ENCODE data around the gene FRMPD1.
A peak's percentile ranks its signal among the peaks of the same experiment; 100 is the strongest.
"Not testable (repeated sequence)": the region's sequence is repeated elsewhere in the genome, so short reads cannot be mapped to it uniquely, and the experiment has no call there.

FRMPD1 gene

GRCh38 chr9:37739222-37739621 is 88.5 kb downstream of the FRMPD1 start:
- DNase-seq (ENCODE audit: low read depth in 2 of 2): no peak

- no peak for DNase-seq (ENCODE audit: low read depth in 2 of 2)
These were observed 89.4 kb downstream of the FRMPD1 start for GRCh38 chr9:37740128-37740527.

DNA sequence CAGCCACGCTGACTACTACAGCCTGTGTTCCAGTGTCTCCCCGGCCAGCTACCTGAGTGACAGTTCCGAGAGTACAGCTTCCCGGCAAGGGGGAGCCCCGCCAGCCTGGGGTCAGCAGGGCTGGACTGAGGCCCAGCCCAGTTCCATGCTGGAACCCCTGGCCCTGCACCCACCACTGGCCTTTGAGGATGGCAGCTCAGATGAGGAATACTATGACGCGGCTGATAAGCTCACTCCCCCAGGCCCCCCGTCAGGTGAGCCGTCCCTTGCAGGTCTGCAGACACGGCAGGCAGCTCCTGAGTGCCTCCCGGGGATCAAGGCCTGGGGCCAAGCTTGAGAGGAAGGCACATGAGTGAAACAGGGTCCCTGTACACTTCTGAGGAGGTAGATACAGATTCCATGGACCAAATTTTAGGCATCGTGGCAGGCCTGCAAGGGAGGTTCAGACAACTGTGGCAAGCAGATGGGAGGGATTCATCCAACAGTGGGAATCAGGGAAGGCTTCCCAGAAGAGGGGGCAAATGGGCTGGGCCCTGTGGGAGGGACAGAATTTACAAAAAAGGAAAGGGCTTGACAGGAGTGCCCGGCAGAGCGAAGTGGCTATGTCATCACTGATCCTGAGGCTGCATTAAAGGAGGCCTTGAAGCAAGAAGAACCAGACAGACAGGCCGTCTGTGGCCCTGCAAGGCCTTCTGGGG is 90.0 kb downstream of the FRMPD1 start:
- DNase-seq (ENCODE audit: low read depth in 2 of 2): no peak

DNA sequence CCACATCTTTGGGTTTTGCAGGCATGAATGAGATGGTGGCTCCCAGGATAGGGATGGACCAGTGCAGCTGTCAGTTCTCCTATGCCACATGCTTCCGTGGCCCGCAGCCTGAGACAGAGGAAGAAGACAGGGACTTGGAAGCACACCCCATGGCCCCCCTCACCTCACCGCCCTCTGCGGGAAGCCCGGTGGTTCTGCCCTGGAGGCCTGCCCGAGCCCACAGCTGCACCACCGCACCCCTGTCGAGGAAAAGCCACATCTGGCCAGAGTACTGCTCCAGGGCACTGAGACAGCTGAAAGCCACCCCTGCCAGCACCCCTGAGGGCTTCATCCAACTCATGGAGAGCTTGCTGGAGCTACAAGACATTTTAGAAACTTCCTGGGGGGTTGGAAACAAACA is 95.2 kb downstream of the FRMPD1 start:
- no peak for DNase-seq (ENCODE audit: low read depth in 2 of 2)

GRCh38 chr9:37746448-37747270 is 95.9 kb downstream of the FRMPD1 start:
- no peak for DNase-seq (ENCODE audit: low read depth in 2 of 2)

- peak in 1 of 2 donors; percentile 17 for DNase-seq (ENCODE audit: low read depth in 2 of 2)
These were observed 96.6 kb downstream of the FRMPD1 start for GRCh38 chr9:37747271-37747753.

- DNase-seq (ENCODE audit: low read depth in 2 of 2): no peak
These were observed 98.4 kb downstream of the FRMPD1 start for GRCh38 chr9:37749129-37749528.

GRCh38 chr9:37751186-37751585 is 100.4 kb downstream of the FRMPD1 start:
- DNase-seq (ENCODE audit: low read depth in 2 of 2): no peak

DNA sequence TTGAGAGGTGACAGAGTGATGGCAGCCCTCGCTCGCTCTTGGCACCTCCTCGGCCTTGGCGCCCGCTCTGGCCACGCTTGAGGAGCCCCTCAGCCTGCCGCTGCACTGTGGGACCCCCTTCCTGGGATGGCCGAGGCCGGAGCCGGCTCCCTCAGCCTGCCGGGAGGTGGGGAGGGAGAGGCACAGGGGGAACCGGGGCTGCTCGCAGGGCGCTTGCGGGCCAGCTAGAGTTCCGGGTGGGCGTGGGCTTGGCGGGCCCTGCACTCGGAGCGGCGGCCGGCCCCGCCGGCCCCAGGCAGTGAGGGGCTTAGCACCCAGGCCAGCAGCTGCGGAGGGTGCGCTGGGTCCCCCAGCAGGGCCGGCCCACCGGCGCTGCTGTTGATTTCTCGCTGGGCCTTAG is 101.0 kb downstream of the FRMPD1 start:
- not testable (repeated sequence) for DNase-seq (ENCODE audit: low read depth in 2 of 2)

- not testable (repeated sequence) for DNase-seq (ENCODE audit: low read depth in 2 of 2)
These were observed 101.4 kb downstream of the FRMPD1 start for GRCh38 chr9:37752112-37752511.

DNA sequence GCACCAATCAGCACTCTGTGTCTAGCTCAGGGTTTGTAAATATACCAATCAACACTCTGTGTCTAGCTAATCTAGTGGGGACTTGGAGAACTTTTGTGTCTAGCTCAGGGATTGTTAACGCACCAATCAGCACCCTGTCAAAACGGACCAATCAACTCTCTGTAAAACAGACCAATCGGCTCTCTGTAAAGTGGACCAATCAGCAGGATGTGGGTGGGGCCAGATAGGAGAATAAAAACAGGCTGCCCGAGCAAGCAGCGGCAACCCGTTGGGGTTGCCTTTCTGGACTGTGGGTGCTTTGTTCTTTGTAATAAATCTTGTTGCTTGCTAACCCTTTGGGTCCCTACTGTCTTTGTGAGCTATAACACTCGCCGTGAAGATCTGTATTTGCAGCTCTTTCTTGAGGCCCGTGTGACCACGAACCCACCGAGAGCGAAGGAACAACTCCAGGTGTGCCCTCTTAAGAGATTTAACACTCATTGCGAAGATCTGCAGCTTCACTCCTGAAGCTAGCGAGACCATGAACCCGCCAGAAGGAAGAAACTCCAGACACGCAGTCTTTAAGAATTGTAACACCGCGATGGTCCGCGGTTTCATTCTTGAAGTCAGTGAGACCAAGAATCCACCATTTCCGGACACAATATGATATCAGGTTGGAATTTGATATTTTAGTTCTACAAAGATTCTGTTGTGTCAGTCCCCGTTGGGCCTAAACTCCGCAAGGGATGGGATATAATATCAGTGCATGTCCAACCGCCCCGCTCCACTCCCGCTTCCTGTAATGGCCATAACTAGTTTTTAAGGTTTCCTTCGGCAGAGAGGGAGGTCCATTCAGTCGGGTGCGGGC is 102.1 kb downstream of the FRMPD1 start:
- DNase-seq (ENCODE audit: low read depth in 2 of 2): no peak

GRCh38 chr9:37753489-37754190 is 102.9 kb downstream of the FRMPD1 start, which contains the start of gene TRMT10B:
Gene TRMT10B (plus strand): TSS chr9:37753805. CDS start chr9:37761932, 8,127 bp downstream.
- DNase-seq (ENCODE audit: low read depth in 2 of 2): peak; percentile 7 to 56

DNA sequence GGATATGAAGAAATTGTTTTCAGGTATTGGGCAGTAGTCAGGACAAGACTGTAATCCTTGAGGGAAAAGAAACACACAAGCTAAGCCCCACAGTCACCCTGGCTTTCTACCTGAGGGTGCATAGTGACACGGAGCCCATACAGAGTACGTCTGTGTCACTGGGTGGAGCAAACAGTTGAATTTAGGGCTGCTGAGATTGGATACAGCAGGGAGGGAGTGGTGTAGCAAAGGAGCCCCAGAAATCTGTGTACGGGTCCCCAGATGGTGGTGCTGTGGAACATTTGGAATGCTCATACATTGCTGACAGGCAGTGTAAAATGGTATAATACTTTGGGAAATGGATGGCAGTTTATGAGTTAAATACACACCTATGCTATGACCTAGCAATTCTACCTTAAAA is 108.0 kb downstream of the FRMPD1 start:
- no peak for DNase-seq (ENCODE audit: low read depth in 2 of 2)

DNA sequence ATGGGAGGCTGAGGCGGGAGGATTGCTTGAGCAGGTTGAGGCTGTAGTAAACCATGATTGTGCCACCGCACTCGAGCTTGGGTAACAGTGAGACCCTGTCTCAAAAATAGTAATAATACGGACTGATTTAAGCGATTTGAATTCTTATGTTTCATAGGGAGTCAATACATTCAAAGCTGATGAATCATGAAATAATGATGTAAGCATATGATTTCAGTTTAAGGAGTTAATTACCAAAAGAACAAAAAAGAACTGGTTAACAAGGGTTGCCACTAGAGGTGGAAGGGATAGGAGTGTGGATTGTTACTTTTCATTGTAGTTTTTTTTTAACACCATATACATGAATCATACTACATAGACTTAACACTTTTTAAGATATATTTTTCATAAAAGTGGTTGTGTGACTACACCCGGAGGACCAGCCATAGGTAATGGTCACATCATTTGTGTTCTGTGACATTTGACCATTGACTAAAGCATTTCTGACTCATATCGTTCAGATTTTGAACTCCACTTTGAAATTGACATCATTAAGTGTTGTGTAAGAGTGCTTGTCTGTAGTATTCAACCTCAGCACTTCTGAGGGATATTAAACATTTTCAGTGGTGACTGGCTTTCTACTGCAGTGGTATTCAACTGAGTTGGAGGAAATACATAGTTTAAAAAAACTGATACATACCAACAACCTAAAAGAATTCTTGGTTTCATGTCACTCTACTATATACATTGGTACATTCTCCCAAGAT is 109.8 kb downstream of the FRMPD1 start:
- DNase-seq (ENCODE audit: low read depth in 2 of 2): no peak

DNA sequence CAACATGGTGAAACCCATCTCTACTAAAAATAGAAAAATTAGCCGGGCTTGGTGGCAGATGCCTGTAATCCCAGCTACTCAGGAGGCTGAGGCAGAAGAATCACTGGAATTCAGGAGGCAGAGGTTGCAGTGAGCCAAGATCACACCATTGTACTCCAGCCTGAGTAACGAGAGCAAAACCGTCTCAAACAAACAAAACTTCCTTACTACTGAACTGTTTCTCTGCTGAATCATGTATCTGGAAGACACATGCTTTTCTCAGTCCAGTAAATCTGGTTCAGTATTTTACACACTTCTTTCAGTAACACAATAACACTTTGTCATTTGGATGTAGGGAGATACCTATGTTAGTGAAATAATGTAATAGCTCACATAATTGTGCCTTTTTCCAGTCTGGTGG is 110.8 kb downstream of the FRMPD1 start:
- DNase-seq (ENCODE audit: low read depth in 2 of 2): no peak

- DNase-seq (ENCODE audit: low read depth in 2 of 2): not testable (repeated sequence)
These were observed 114.5 kb downstream of the FRMPD1 start for GRCh38 chr9:37765263-37765662.

DNA sequence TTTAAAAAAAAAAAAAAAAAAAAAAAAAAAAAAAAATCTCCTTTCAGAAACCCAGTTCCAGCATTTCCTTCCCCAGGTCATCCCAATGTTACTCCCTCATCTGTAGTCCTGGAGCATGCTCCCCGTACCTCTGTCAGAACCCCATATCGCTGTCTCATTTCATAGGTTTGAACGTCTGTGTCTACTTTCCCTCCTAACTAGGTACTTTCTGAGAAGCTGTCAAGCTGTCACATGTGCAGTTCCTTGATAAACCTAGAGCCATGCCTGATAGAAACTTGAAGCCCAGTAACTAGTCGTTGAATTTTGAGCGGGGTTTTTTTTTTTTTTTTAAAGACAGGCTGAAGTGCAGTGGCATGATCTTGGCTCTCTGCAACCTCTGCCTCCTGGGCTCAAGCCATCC is 118.6 kb downstream of the FRMPD1 start:
- no peak for DNase-seq (ENCODE audit: low read depth in 2 of 2)

- no peak for DNase-seq (ENCODE audit: low read depth in 2 of 2)
These were observed 119.2 kb downstream of the FRMPD1 start for GRCh38 chr9:37769995-37770394.

DNA sequence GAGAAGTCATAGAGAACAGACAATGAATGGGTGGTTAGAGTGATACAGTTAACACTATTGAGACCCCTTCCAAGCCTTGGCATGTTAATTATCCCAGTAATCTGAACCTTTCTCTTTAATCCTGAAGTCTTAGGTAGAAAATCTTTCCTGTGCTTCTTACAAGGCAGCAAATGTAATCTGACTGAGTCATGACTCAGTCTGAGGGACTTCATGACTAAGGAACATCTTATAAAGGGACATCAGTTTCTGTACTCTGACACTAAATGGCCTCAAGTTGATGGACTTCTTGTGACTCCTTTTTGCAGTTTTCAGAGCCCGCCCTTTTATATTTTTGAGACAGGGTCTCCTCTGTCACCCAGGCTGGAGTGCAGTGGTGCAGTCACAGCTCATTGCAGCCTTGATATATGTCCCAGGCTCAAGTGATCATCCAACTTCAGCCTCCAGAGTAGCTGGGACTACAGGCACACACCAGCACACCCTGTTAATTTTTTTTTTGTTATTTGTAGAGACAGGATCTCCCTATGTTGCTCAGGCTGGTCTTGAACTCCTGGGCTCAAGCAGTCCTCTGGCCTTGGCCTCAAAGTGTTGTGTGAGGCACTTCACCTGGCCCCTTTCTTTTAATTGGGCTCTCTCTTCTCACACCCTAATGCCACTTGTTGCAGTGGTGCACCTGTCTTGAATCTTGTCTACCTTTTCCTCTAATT is 124.6 kb downstream of the FRMPD1 start:
- DNase-seq (ENCODE audit: low read depth in 2 of 2): no peak

DNA sequence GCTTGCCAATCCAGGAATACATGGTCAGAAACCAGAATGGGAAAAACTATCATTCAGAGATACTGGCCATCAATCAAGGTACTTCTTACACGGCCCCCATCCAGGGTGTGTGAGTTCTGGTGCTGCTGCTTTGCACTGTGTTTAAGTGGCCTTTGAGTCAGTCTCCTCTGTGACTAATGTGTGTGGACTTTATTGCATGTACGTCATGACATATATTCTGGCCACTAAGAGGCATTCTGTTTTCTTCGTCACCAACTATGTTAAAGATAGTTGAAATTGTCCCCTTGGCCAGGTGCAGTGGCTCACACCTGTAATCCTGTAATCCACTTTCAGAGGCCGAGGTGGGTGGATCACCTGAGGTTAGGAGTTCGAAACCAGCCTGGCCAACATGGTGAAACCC is 125.6 kb downstream of the FRMPD1 start:
- DNase-seq (ENCODE audit: low read depth in 2 of 2): no peak

Measured in stimulated activated CD4-positive, alpha-beta T cell treated with anti-CD3 and anti-CD28 coated beads, Interleukin-1b, Interleukin-23, amount 100 ng/mL, for 1 hour (primary cell).